HCT116 (cell line): ENCODE data around the gene UPK2. TPM values are rescaled to one million over a fixed set of nuclear protein-coding genes. Genes with fewer than 3 reads are reported as not detected.

Experiments used
- ATAC-seq: fragments of 200-7000 bp; cut with Tn5 transposase; 2 replicates; pipeline ENCODE4 v1.9.1; 2020; ENCODE audit warnings: mild to moderate bottlenecking, moderate library complexity
- BruUV-seq: library from RNA; stranded (reverse); fragments of 400-500 nt; replicated peaks from 2 replicates; lab custom pipeline; 2021; lab: Mats Ljungman, UMichigan
- CTCF ChIA-PET: fragments of 300-600 bp; sonication (Branson Sonifier 250); formaldehyde crosslinking; loops from one replicate; lab custom pipeline; 2021; ENCODE audit warnings: antibody characterized with exemption; lab: Charles Lee
- POLR2A ChIA-PET: fragments of 300-600, 350-600 bp; sonication (Branson Sonifier 250); formaldehyde crosslinking; loops from one replicate; lab custom pipeline; 2021; ENCODE audit warnings: antibody characterized with exemption; lab: Charles Lee
- RAD21 ChIA-PET, 2 experiments: fragments of 300-600 bp; sonication (Branson Sonifier 250); formaldehyde crosslinking; loops; one replicate each; lab custom pipeline; 2023; ENCODE audit warnings: low total read pairs in 2 of 2; ENCODE audit not compliant: uncharacterized antibody in 2 of 2, unreplicated experiment in 2 of 2, low non-redundant PET in 1 of 2; lab: Charles Lee
- DNase-seq: peaks from one replicate; pipeline ENCODE4 v3.0.0-alpha.2; 2010; ENCODE audit warnings: low read depth, low spot score
- H2AFZ ChIP-seq: fragments of 200-600 bp; shearing (Covaris generic), sonication (generic); 2 replicates; pipeline ENCODE4 v1.6.1; 2017; ENCODE audit warnings: low read depth, mixed run types, mixed read lengths, antibody characterized with exemption, low read length; ENCODE audit not compliant: poor library complexity, severe bottlenecking
- H3K27ac ChIP-seq: 2 replicates; pipeline ENCODE4 v1.5.1; 2012; ENCODE audit warnings: low read depth, low read length
- H3K27me3 ChIP-seq: fragments of 200-600 bp; sonication (generic); 2 replicates; pipeline ENCODE4 v1.6.1; 2016; ENCODE audit warnings: mixed run types, low read length, mixed read lengths; ENCODE audit not compliant: insufficient read depth
- H3K36me3 ChIP-seq, 2 experiments: fragments of 200-500 bp in 1 of 2; fragments of 200-600 bp in 1 of 2; sonication (Bioruptor generic) in 1 of 2; sonication (generic) in 1 of 2; 2 replicates each; pipeline versions ENCODE4 v1.5.1 to v1.6.1; 2014 to 2016; ENCODE audit warnings: low read length in 2 of 2, inconsistent platforms in 1 of 2, mixed read lengths in 1 of 2, mixed run types in 1 of 2; ENCODE audit not compliant: insufficient read depth in 2 of 2, control insufficient read depth in 1 of 2
- H3K4me1 ChIP-seq, 2 experiments: fragments of 200-600 bp in 1 of 2; sonication (generic) in 1 of 2; 2 replicates each; pipeline versions ENCODE4 v1.5.1 to v1.6.1; 2012 to 2017; ENCODE audit warnings: low read length in 2 of 2, inconsistent platforms in 1 of 2, mild to moderate bottlenecking in 1 of 2, mixed read lengths in 1 of 2, mixed run types in 1 of 2, moderate library complexity in 1 of 2; ENCODE audit not compliant: insufficient read depth in 2 of 2, control insufficient read depth in 1 of 2
- H3K4me2 ChIP-seq: fragments of 200-600 bp; sonication (generic); 2 replicates; pipeline ENCODE4 v1.6.1; 2017; ENCODE audit warnings: mixed run types, low read length, mixed read lengths
- H3K4me3 ChIP-seq, 2 experiments: fragments of 200-600 bp in 1 of 2; sonication (generic) in 1 of 2; replicated peaks in 1 of 2; 2 replicates each; pipeline ENCODE4 v1.5.1; 2011 to 2016; ENCODE audit warnings: low read length in 2 of 2, control low read depth in 1 of 2, low read depth in 1 of 2, mild to moderate bottlenecking in 1 of 2, mixed read lengths in 1 of 2, mixed run types in 1 of 2
- H3K79me2 ChIP-seq: fragments of 200-600 bp; sonication (generic); 2 replicates; pipeline ENCODE4 v1.6.1; 2017; ENCODE audit warnings: mild to moderate bottlenecking, mixed run types, low read length, moderate library complexity, mixed read lengths; ENCODE audit not compliant: insufficient read depth
- H3K9ac ChIP-seq: fragments of 200-600 bp; sonication (generic); 2 replicates; pipeline ENCODE4 v1.6.1; 2016; ENCODE audit warnings: low read length, mixed read lengths
- H3K9me2 ChIP-seq: fragments of 200-600 bp; sonication (generic), shearing (Covaris generic); 2 replicates; pipeline ENCODE4 v1.6.1; 2017; ENCODE audit warnings: mixed run types, mild to moderate bottlenecking, moderate library complexity; ENCODE audit not compliant: insufficient read depth
- H3K9me3 ChIP-seq, 2 experiments: fragments of 200-500 bp in 1 of 2; fragments of 200-600 bp in 1 of 2; sonication (Bioruptor generic) in 1 of 2; sonication (generic) in 1 of 2; 2 replicates each; pipeline ENCODE4 v1.6.1; 2014 to 2017; ENCODE audit warnings: low read length in 2 of 2, mixed read lengths in 2 of 2, inconsistent platforms in 1 of 2, low read depth in 1 of 2, mild to moderate bottlenecking in 1 of 2, mixed run types in 1 of 2, moderate library complexity in 1 of 2; ENCODE audit not compliant: control insufficient read depth in 1 of 2, insufficient read depth in 1 of 2
- H4K20me1 ChIP-seq: fragments of 200-600 bp; sonication (generic), shearing (Covaris generic); 2 replicates; pipeline ENCODE4 v1.6.1; 2017; ENCODE audit warnings: mixed run types, mild to moderate bottlenecking, moderate library complexity; ENCODE audit not compliant: insufficient read depth
- CEBPB ChIP-seq: IDR thresholded peaks from 2 replicates; pipeline ENCODE4 v1.6.1; 2012; ENCODE audit warnings: low read depth
- ELF1 ChIP-seq: IDR thresholded peaks from 2 replicates; pipeline ENCODE4 v1.6.1; 2012; ENCODE audit warnings: low read depth, borderline replicate concordance
- EZH2phosphoT487 ChIP-seq: fragments of 200-600 bp; IDR thresholded peaks from 2 replicates; pipeline ENCODE4 v1.6.1; 2018; ENCODE audit warnings: antibody characterized with exemption, borderline replicate concordance
- SP1 ChIP-seq: IDR thresholded peaks from 2 replicates; pipeline ENCODE4 v1.6.1; 2012; ENCODE audit warnings: low read depth
- YY1 ChIP-seq: IDR thresholded peaks from 2 replicates; pipeline ENCODE4 v1.6.1; 2011; ENCODE audit warnings: low read length, low read depth, moderate library complexity, mild to moderate bottlenecking; ENCODE audit not compliant: insufficient replicate concordance; ENCODE audit errors: extremely low read depth
- intact Hi-C: fragments of 100-400 bp; cut with micrococcal nuclease; formaldehyde crosslinking; loops from 2 replicates; pipeline ENCODE4 v1.10.0; 2022
- total RNA-seq: library from RNA; stranded (reverse); gene quantifications from one replicate; pipeline ENCODE4 v1.2.1, GENCODE V29; 2021; ENCODE audit not compliant: unreplicated experiment
- TF ChIP-seq, protein P1 (sequence below): IDR thresholded peaks from 2 replicates; pipeline ENCODE4 v1.6.1; 2012
- TF ChIP-seq, protein P2 (sequence below), 3 experiments: fragments of 200-600 bp in 1 of 3; sonication (generic) in 1 of 3; IDR thresholded peaks in 2 of 3; conservative IDR thresholded peaks in 1 of 3; 2 replicates each; pipeline ENCODE4 v1.5.1; 2012 to 2017; ENCODE audit warnings: low read depth in 2 of 3, low read length in 2 of 3, antibody characterized with exemption in 1 of 3, borderline replicate concordance in 1 of 3, control low read depth in 1 of 3, mild to moderate bottlenecking in 1 of 3, mixed read lengths in 1 of 3, mixed run types in 1 of 3, moderate library complexity in 1 of 3; ENCODE audit not compliant: insufficient read depth in 1 of 3
- TF ChIP-seq, protein P3 (sequence below): IDR thresholded peaks from 2 replicates; pipeline ENCODE4 v1.6.1; 2012; ENCODE audit warnings: low read depth
- TF ChIP-seq, protein P4 (sequence below): IDR thresholded peaks from 2 replicates; pipeline ENCODE4 v1.6.1; 2012

Gene UPK2
- total RNA-seq, 1 experiment from 2014 or later, result 0.42 TPM

GRCh38 chr11:118957968-118958367, 1.9 kb downstream of the UPK2 start:
- H3K9ac ChIP-seq, result no peak overlapping the region
- H3K36me3 ChIP-seq, result no peaks in the 10 kb centered on the region
- H3K4me3 ChIP-seq, result no peak overlapping the region
- no peaks in the 10 kb centered on the region for H3K27me3 ChIP-seq
- H3K9me3 ChIP-seq, result no peaks in the 10 kb centered on the region
- RAD21 ChIA-PET, result no interaction called here
- no peak for TF ChIP-seq SP1
- TF ChIP-seq, protein P1, sequence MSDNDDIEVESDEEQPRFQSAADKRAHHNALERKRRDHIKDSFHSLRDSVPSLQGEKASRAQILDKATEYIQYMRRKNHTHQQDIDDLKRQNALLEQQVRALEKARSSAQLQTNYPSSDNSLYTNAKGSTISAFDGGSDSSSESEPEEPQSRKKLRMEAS, result no peak
- TF ChIP-seq, protein P2, sequence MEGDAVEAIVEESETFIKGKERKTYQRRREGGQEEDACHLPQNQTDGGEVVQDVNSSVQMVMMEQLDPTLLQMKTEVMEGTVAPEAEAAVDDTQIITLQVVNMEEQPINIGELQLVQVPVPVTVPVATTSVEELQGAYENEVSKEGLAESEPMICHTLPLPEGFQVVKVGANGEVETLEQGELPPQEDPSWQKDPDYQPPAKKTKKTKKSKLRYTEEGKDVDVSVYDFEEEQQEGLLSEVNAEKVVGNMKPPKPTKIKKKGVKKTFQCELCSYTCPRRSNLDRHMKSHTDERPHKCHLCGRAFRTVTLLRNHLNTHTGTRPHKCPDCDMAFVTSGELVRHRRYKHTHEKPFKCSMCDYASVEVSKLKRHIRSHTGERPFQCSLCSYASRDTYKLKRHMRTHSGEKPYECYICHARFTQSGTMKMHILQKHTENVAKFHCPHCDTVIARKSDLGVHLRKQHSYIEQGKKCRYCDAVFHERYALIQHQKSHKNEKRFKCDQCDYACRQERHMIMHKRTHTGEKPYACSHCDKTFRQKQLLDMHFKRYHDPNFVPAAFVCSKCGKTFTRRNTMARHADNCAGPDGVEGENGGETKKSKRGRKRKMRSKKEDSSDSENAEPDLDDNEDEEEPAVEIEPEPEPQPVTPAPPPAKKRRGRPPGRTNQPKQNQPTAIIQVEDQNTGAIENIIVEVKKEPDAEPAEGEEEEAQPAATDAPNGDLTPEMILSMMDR (IDR thresholded peaks at IDR 0.05 in 2 of 3, conservative IDR thresholded peaks at IDR 0.05 in 1 of 3; ENCODE audit: borderline replicate concordance in 1 of 3, insufficient read depth in 1 of 3, low read depth in 2 of 3, low read length in 2 of 3), result no peak
- TF ChIP-seq, protein P3, sequence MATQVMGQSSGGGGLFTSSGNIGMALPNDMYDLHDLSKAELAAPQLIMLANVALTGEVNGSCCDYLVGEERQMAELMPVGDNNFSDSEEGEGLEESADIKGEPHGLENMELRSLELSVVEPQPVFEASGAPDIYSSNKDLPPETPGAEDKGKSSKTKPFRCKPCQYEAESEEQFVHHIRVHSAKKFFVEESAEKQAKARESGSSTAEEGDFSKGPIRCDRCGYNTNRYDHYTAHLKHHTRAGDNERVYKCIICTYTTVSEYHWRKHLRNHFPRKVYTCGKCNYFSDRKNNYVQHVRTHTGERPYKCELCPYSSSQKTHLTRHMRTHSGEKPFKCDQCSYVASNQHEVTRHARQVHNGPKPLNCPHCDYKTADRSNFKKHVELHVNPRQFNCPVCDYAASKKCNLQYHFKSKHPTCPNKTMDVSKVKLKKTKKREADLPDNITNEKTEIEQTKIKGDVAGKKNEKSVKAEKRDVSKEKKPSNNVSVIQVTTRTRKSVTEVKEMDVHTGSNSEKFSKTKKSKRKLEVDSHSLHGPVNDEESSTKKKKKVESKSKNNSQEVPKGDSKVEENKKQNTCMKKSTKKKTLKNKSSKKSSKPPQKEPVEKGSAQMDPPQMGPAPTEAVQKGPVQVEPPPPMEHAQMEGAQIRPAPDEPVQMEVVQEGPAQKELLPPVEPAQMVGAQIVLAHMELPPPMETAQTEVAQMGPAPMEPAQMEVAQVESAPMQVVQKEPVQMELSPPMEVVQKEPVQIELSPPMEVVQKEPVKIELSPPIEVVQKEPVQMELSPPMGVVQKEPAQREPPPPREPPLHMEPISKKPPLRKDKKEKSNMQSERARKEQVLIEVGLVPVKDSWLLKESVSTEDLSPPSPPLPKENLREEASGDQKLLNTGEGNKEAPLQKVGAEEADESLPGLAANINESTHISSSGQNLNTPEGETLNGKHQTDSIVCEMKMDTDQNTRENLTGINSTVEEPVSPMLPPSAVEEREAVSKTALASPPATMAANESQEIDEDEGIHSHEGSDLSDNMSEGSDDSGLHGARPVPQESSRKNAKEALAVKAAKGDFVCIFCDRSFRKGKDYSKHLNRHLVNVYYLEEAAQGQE, result no peak
- no peak for TF ChIP-seq YY1
- TF ChIP-seq ELF1, result no peak
- TF ChIP-seq EZH2phosphoT487, result no peak
- TF ChIP-seq, protein P4, sequence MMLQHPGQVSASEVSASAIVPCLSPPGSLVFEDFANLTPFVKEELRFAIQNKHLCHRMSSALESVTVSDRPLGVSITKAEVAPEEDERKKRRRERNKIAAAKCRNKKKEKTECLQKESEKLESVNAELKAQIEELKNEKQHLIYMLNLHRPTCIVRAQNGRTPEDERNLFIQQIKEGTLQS, result no peak
- no peak for TF ChIP-seq CEBPB
- H2AFZ ChIP-seq, result no peak overlapping the region
- no peaks in the 10 kb centered on the region for H3K9me2 ChIP-seq
- ATAC-seq (no peak), DNase-seq (no peak)
- peaks cover 0 to 18% of the 10 kb centered on the region in 2 experiments; a peak in 2 of 4 replicates for H3K4me1 ChIP-seq
- H4K20me1 ChIP-seq, result no peaks in the 10 kb centered on the region
- no peak overlapping the region for H3K4me2 ChIP-seq
- intact Hi-C loops, result loop anchor here (2.0 to 5.0 kb wide), 2 partner anchors 27 to 361 kb away; no protein-coding TSS in a partner anchor
- BruUV-seq, result no TSS peak
- POLR2A ChIA-PET, result interaction anchor here (0.7 to 1.5 kb wide), 2 partner anchors 10 to 29 kb away, joined by 4 read pairs; no protein-coding TSS in a partner anchor
- no peaks in the 10 kb centered on the region for H3K79me2 ChIP-seq
- CTCF ChIA-PET, result interaction anchor here (1.2 to 4.4 kb wide), 3 partner anchors 16 to 268 kb away, joined by 4 to 28 read pairs (median 5); no protein-coding TSS in a partner anchor
- no peak overlapping the region for H3K27ac ChIP-seq
